ENCODE measurements around the gene SLC4A5.
"Not testable (repeated sequence)": the region's sequence is repeated elsewhere in the genome, so short reads cannot be mapped to it uniquely, and the experiment has no call there.

SLC4A5 gene

DNA sequence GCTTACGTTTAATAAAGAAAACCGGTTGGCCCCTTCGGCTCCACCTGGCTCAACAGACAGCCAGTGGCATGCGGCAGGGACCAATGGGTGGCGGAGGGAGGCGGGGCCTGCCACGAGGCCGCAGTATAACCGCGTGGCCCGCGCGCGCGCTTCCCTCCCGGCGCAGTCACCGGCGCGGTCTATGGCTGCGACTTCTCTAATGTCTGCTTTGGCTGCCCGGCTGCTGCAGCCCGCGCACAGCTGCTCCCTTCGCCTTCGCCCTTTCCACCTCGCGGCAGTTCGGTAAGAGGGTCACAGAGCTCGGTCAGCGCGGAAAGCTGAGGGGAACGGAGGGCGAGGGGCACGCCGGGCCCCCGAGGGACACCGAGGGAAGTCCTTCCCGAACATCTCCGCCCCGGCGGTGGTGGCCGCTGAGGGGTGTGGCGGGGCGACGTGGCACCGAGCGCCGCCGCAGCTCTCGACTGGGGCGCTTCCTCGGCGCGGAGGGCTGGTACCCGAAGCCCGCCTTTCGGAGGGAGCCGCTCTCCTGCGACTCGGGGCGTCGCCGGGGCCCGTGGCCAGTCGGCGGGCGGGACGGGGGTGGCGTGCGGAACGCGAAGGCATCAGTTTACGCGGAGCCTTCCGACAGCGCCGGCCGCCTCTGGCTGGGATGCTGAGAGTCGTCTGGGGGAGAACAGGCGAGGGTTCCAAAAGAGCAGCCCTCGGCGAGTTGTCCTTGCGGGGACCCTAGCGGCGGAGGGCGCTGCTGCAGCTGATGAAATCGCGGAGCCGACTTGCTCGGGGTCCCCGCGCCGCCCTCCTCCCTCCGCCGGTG lies 144.5 kb downstream of the SLC4A5 start, which contains the start of gene MTHFD2:
Gene MTHFD2 (plus strand): TSS at position 155 of the 814 bp plus-strand sequence. CDS start 27 bp downstream, at position 182.
- DNase-seq (ENCODE audit: low spot score): peak; percentile 92

DNA sequence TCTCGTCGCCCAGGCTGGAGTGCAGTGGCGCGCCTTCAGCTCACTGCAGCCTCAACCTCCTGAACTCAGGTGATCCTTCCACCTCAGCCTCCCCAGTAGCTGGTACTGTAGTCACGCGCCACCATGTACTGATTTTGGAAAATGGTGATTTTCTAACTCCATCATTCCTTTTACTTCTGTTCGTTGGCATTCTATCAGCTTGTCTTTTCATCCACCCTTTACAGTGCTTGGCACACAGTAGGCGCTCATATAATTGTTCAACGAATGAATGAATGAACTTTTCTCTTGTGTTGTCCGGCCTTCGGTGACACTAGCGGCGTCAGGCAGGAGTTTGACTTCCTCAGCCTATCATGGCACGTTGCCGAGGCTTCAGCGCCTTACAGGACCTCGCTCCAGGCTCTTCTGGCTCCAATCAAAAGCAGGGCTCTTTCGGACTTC lies 145.2 kb downstream of the SLC4A5 start:
- no peak for DNase-seq (ENCODE audit: low spot score)

- DNase-seq (ENCODE audit: low spot score): no peak
Measured at GRCh38 chr2:74197049-74197448, 146.2 kb downstream of the SLC4A5 start.

- DNase-seq (ENCODE audit: low spot score): no peak
Measured at GRCh38 chr2:74194799-74195198, 148.4 kb downstream of the SLC4A5 start.

DNA sequence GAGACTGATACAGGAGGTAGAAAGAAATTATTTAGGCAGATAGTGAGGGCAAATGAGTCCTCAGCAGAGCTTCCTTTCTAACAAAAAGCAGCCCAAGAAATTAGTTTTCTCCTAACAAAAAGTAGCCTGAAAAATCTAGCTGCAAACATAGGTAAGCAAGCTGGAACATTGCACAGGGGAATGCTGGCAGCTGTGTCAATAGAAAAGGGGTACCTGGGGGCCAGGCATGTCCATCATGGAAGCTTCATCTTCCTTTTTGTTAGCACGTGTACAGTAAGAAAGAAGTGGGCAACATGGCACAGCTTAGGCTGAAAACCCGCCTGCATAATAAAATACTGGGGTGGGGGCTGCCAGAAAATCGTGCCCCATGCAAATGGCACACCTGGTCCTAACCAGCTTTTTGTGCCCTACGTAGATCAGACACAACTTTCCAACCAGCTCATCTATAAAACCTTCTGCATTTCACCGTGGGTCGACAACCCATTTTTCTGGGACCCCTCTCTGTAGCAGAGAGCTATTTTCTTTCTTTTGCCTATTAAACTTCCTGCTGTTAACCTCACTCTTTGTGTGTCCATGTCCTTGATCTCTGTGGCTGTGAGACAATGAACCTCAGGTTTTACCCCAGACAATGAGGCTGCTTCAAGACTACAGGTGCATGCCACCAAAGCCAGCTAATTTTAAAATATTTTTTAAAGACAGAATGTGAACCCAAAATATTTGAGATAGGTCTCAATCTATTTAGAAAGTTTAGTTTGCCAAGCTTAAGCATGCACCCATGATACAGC lies 151.4 kb downstream of the SLC4A5 start:
- no peak for DNase-seq (ENCODE audit: low spot score)

- DNase-seq (ENCODE audit: low spot score): no peak
Measured at GRCh38 chr2:74188696-74189095, 154.5 kb downstream of the SLC4A5 start.

DNA sequence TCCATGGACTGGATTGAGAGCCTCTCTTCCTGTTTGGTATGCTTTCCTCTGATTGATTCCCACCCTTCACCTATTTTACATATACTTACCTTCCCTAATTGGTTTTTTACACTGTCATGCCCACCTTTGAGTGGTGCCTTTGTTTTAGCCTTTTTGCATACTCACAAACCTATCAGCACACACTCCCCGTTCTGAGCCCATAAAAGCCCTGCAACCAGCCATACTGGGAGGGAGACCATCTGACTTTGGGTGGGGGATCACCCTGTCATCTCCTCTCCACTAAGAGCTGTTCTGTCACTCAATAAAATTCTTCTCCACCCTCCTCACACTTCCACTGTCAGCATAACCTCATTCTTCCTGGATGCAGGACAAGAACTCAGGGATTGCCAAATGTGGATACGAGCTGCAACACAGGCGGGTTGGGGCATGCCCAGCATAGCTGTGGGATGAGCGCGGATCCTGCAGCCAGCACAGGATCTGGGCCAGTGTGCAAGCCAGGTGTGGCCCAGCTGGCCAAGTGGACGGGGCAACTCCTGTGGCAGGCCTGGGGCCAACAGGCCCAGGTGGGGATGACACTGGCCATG lies 155.1 kb downstream of the SLC4A5 start:
- no peak for DNase-seq (ENCODE audit: low spot score)

- not testable (repeated sequence) for DNase-seq (ENCODE audit: low spot score)
Measured at GRCh38 chr2:74186706-74187105, 156.5 kb downstream of the SLC4A5 start.

DNA sequence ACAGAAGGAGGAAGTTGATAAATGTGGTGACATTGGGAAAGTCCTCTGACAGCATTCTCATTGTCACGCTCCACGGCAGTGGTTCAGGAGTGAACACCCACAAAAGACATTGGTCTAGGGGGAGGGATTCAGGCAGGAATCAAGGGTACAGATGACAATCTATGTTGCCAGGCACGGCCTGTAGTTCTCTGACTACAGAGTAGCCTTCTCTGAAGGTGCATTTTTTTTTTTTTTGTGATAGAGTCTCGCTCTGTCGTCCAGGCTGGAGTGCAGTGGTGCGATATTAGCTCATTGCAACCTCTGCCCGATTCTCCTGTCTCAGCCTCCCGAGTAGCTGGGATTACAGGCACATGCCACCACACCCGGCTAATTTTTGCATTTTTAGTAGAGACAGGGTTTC lies 157.2 kb downstream of the SLC4A5 start:
- peak; percentile 79 for DNase-seq (ENCODE audit: low spot score)

DNA sequence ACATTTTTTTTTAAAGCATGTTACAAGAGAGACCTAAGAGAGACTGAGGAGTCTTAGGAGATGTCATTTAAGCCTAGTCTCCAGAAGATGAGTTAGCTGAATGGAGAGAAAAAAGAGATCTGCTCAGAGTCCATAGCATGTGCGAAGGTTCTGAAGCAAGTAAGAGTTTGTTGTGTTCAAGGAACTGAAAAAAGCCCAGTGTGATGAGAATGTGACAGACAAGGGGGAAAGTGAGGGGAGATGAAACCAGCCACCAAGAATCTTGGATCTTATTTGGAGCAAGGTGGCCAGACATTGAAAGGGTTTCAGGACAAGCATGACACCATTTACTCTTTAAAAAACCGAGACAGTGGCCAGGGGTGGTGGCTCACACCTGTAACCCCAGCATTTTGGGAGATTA lies 159.3 kb downstream of the SLC4A5 start:
- DNase-seq (ENCODE audit: low spot score): no peak

- DNase-seq (ENCODE audit: low spot score): peak; percentile 80
Measured at GRCh38 chr2:74181739-74182138, 161.5 kb downstream of the SLC4A5 start.

DNA sequence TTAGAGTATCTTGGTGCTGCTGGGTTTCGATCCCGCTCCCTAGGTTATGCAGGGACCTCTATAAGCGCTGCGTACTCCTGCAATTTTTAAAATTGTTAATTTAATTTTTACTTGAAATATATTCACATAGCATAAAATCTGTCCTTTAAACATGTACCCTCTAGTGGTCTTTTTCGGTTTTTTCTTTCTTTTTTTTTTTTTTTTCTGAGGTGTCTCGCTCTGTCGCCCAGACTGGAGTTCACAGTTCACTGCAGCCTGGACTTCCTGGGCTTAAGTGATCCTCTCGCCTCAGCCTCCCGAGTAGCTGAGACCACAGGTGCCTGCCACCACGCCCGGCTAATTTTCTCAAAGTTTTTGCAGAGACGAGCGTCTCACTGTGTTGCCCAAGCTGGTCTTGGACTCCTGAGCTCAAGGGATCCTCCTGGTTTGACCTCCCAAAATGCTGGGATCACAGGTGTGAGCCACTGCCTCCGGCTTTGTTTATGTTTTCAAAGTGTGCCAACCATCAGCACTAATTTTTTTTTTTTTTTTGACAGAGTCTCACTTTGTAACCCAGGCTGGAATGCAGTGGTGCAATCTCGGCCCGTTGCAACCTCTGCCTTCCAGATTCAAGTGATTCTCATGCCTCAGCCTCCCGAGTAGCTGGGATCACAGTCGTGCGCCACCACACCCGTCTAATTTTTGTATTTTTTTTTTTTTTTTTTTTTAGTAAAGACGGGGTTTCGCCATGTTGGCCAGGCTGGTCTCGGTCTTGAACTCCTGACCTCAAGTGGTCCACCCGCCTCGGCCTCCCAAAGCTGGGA lies 164.0 kb downstream of the SLC4A5 start:
- DNase-seq (ENCODE audit: low spot score): no peak

GRCh38 chr2:74178211-74179062 lies 164.8 kb downstream of the SLC4A5 start, which contains the start of gene MOB1A:
Gene MOB1A, minus strand, starts transcription at chr2:74178879. Its CDS starts 205 bp downstream, at chr2:74178674.
- peak; percentile 99 for DNase-seq (ENCODE audit: low spot score)

DNA sequence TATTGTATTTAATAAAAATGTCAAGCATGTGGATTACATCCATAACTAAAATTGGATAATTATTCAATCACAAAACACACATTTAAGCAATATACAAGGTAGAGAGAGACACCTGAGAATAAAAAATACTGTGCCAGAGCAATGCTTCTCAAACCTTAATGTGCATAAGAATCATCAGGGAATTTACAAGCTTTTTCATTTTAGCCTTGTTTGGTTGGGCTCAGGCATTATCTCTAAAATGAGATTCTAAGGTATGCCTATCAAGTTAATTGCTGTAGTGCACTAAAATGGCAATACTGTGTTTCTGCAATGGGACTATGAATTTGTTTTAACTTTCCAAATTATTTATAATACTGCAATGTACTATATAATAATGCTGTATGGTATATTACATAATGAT lies 165.5 kb downstream of the SLC4A5 start:
- no peak for DNase-seq (ENCODE audit: low spot score)

DNA sequence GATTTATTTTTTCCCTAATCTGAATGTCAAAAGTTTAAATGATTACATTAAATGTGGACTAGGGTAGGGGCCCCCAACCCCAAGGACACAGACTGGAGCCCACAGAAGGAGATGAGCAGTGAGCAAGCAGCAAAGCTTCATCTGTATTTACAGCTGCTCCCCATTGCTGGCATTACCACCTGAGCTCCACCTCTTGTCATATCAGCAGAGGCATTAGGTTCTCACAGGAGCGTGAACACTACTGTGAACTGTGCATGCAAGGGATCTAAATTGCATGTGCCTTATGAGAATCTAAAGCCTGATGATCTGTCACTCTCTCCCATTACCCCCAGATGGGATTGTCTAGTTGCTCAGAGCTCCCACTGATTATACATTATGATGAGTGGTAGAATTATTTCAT lies 168.3 kb downstream of the SLC4A5 start:
- no peak for DNase-seq (ENCODE audit: low spot score)

DNA sequence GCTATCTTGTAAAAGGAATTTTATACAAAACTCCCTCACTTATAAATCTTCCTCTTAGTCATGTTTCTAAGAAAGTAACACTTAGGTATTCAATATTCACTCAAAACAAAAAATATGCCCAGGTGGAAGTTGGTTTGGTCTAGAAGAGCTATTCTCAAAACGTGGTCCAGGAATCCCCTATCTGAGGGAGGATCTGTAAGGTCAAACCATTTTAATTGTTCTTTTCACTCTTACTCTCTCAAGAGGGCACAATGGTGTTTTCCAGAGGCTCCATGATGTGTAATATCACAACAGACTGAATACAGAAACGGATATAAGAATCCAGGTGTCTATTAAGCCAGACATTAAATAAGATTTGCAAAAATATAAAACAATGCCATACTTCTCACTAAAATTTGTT lies 174.5 kb downstream of the SLC4A5 start:
- no peak for DNase-seq (ENCODE audit: low spot score)

Data from Ammon's horn (tissue), 1 donor.